Progenitor cell of endocrine pancreas (in vitro differentiated cells): ENCODE measurements around the gene NES. TPM values are rescaled to one million over a fixed set of nuclear protein-coding genes. Genes with fewer than 3 reads are reported as not detected.

ENCODE experiments used
- DNase-seq: peaks from one replicate; pipeline ENCODE4 v3.0.0; 2021; ENCODE audit warnings: low spot score; ENCODE audit not compliant: unreplicated experiment
- H3K27ac Mint-ChIP-seq: 2 replicates; pipeline ENCODE4 v1.8.0; 2021; ENCODE audit warnings: mild to moderate bottlenecking, moderate library complexity, mixed read lengths
- H3K27me3 Mint-ChIP-seq: 2 replicates; pipeline ENCODE4 v1.8.0; 2021; ENCODE audit warnings: mixed read lengths
- H3K36me3 Mint-ChIP-seq: 2 replicates; pipeline ENCODE4 v1.8.0; 2022; ENCODE audit warnings: mixed read lengths; ENCODE audit not compliant: insufficient read depth
- H3K4me1 Mint-ChIP-seq: 2 replicates; pipeline ENCODE4 v1.8.0; 2021; ENCODE audit warnings: low read depth, mixed read lengths
- H3K4me3 Mint-ChIP-seq: 2 replicates; pipeline ENCODE4 v1.8.0; 2021; ENCODE audit warnings: low read depth, mild to moderate bottlenecking, moderate library complexity, mixed read lengths
- H3K9me3 Mint-ChIP-seq: 2 replicates; pipeline ENCODE4 v1.8.0; 2021; ENCODE audit warnings: low read depth, mixed read lengths
- total RNA-seq: library from RNA; stranded (reverse); gene quantifications from 2 replicates; pipeline ENCODE4 v1.2.1, GENCODE V29; 2021
- TF ChIP-seq, protein P1 (sequence below): fragments of 200-600 bp; sonication (generic); IDR thresholded peaks from one replicate; pipeline ENCODE4 v1.5.0; 2021; ENCODE audit warnings: antibody characterized with exemption, mild to moderate bottlenecking; ENCODE audit not compliant: unreplicated experiment

The NES gene
- total RNA-seq, 1 donor from 2014 or later, result 33.9 TPM

- Mint-ChIP-seq H3K27ac (no peak overlapping the region), H3K4me1 (peaks cover 23% of the 10 kb centered on the region), H3K27me3 (peaks cover 17% of the 10 kb centered on the region), H3K9me3 (no peaks in the 10 kb centered on the region), H3K36me3 (peaks cover 7% of the 10 kb centered on the region), H3K4me3 (no peak overlapping the region)
- TF ChIP-seq, protein P1, sequence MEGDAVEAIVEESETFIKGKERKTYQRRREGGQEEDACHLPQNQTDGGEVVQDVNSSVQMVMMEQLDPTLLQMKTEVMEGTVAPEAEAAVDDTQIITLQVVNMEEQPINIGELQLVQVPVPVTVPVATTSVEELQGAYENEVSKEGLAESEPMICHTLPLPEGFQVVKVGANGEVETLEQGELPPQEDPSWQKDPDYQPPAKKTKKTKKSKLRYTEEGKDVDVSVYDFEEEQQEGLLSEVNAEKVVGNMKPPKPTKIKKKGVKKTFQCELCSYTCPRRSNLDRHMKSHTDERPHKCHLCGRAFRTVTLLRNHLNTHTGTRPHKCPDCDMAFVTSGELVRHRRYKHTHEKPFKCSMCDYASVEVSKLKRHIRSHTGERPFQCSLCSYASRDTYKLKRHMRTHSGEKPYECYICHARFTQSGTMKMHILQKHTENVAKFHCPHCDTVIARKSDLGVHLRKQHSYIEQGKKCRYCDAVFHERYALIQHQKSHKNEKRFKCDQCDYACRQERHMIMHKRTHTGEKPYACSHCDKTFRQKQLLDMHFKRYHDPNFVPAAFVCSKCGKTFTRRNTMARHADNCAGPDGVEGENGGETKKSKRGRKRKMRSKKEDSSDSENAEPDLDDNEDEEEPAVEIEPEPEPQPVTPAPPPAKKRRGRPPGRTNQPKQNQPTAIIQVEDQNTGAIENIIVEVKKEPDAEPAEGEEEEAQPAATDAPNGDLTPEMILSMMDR, result no peak
- no peak for DNase-seq
Observed at GRCh38 chr1:156700736-156701531, 23.7 kb upstream of the NES start.

GRCh38 chr1:156698995-156699394 lies 21.8 kb upstream of the NES start:
- no peak overlapping the region for H3K4me3 Mint-ChIP-seq
- TF ChIP-seq, protein P1, result no peak
- peak overlapping the region; percentile 82 for H3K27ac Mint-ChIP-seq
- peaks cover 21% of the 10 kb centered on the region for H3K4me1 Mint-ChIP-seq
- H3K36me3 Mint-ChIP-seq, result peaks cover 7% of the 10 kb centered on the region
- no peaks in the 10 kb centered on the region for H3K9me3 Mint-ChIP-seq
- no peak for DNase-seq
- peaks cover 10% of the 10 kb centered on the region for H3K27me3 Mint-ChIP-seq

DNA sequence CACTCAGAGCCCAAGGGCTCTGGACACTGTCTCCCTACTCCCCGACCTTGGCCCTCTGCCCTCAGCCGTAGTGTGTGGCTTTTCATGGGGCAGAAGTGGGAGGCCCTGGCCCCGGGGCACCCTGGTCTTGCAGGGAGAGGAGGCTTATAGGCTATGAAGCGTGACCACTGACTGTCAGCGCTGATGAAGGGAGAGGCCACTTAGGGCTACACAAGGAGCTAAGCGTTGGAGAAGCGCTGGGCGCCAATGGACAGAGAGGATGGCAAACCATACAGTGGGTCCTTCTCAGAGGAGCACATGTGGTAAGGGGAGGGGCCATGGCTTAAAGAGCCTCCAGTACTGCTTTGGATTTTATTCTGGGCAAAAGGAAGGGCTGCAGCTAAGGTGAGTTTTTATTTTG lies 20.3 kb upstream of the NES start:
- H3K4me1 Mint-ChIP-seq, result peaks cover 25% of the 10 kb centered on the region
- no peak for DNase-seq
- H3K27ac Mint-ChIP-seq, result no peak overlapping the region
- no peak overlapping the region for H3K4me3 Mint-ChIP-seq
- TF ChIP-seq, protein P1, result no peak
- peaks cover 7% of the 10 kb centered on the region for H3K27me3 Mint-ChIP-seq
- no peaks in the 10 kb centered on the region for H3K9me3 Mint-ChIP-seq
- H3K36me3 Mint-ChIP-seq, result peaks cover 7% of the 10 kb centered on the region

GRCh38 chr1:156696755-156697154 lies 19.5 kb upstream of the NES start:
- Mint-ChIP-seq H3K4me3 (no peak overlapping the region), H3K27me3 (peaks cover 7% of the 10 kb centered on the region), H3K27ac (peak overlapping the region; percentile 46), H3K9me3 (no peaks in the 10 kb centered on the region), H3K4me1 (peaks cover 32% of the 10 kb centered on the region), H3K36me3 (peaks cover 7% of the 10 kb centered on the region)
- TF ChIP-seq, protein P1, result no peak
- DNase-seq, result no peak

DNA sequence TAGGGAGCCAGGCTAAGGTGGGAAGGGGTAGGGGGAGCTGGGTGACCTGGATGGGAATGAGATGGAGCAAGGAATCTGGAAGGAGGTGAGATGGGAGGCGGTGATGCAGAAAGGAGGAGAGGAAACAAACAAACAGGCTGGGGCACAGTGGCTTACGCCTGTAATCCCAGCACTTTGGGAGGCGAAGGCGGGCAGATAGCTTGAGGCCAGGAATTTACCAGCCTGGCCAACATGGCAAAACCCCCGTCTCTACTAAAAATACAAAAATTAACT lies 17.4 kb upstream of the NES start:
- H3K27ac Mint-ChIP-seq, result peak overlapping the region; percentile 67
- TF ChIP-seq, protein P1, result no peak
- H3K4me3 Mint-ChIP-seq, result no peak overlapping the region
- no peak for DNase-seq
- H3K36me3 Mint-ChIP-seq, result peaks cover 5% of the 10 kb centered on the region
- H3K27me3 Mint-ChIP-seq, result peaks cover 9% of the 10 kb centered on the region
- peaks cover 37% of the 10 kb centered on the region for H3K4me1 Mint-ChIP-seq
- H3K9me3 Mint-ChIP-seq, result no peaks in the 10 kb centered on the region
